NCI-H2171 (cell line): Measurements from ENCODE around the gene SEMA3D.

ENCODE experiments used
- DNase-seq: peaks from one replicate; lab custom pipeline; 2025; lab: John Stamatoyannopoulos, UW

Gene SEMA3D

GRCh38 chr7:85079434-85079833 lies 107.4 kb downstream of the SEMA3D start:
- DNase-seq: no peak

GRCh38 chr7:85078181-85078580 lies 108.7 kb downstream of the SEMA3D start:
- DNase-seq: no peak

- DNase-seq: no peak
Measured at GRCh38 chr7:85075864-85076263, 111.0 kb downstream of the SEMA3D start.

GRCh38 chr7:85074992-85075391 lies 111.9 kb downstream of the SEMA3D start:
- no peak for DNase-seq

GRCh38 chr7:85074016-85074415 lies 112.8 kb downstream of the SEMA3D start:
- DNase-seq: no peak

- no peak for DNase-seq
Measured at GRCh38 chr7:85070967-85071628, 115.8 kb downstream of the SEMA3D start.

- no peak for DNase-seq
Measured at GRCh38 chr7:85068799-85069198, 118.1 kb downstream of the SEMA3D start.

- DNase-seq: no peak
Measured at GRCh38 chr7:85067371-85067770, 119.5 kb downstream of the SEMA3D start.

- no peak for DNase-seq
Measured at GRCh38 chr7:85065888-85066485, 120.9 kb downstream of the SEMA3D start.

GRCh38 chr7:85065306-85065705 lies 121.5 kb downstream of the SEMA3D start:
- no peak for DNase-seq

- no peak for DNase-seq
Measured at GRCh38 chr7:85062651-85063050, 124.2 kb downstream of the SEMA3D start.

GRCh38 chr7:85061456-85061855 lies 125.4 kb downstream of the SEMA3D start:
- DNase-seq: no peak

GRCh38 chr7:85060696-85061095 lies 126.2 kb downstream of the SEMA3D start:
- no peak for DNase-seq

- DNase-seq: no peak
Measured at GRCh38 chr7:85055906-85056305, 130.9 kb downstream of the SEMA3D start.

GRCh38 chr7:85055196-85055595 lies 131.7 kb downstream of the SEMA3D start:
- no peak for DNase-seq

GRCh38 chr7:85054306-85054705 lies 132.6 kb downstream of the SEMA3D start:
- no peak for DNase-seq

- DNase-seq: no peak
Measured at GRCh38 chr7:85052894-85053293, 134.0 kb downstream of the SEMA3D start.

GRCh38 chr7:85052056-85052737 lies 134.7 kb downstream of the SEMA3D start:
- DNase-seq: no peak

GRCh38 chr7:85046534-85046933 lies 140.3 kb downstream of the SEMA3D start:
- no peak for DNase-seq

GRCh38 chr7:85041605-85042216 lies 145.1 kb downstream of the SEMA3D start:
- DNase-seq: peak; percentile 34

- no peak for DNase-seq
Measured at GRCh38 chr7:85039196-85039923, 147.5 kb downstream of the SEMA3D start.

- no peak for DNase-seq
Measured at GRCh38 chr7:85038466-85038865, 148.4 kb downstream of the SEMA3D start.
